Skeletal muscle tissue (tissue), 4 donors: ENCODE results near the gene RELCH. TPM values are rescaled to one million over a fixed set of nuclear protein-coding genes. Genes with fewer than 3 reads are reported as not detected.

Experiments used
- H3K27ac ChIP-seq: one replicate; pipeline ENCODE4 v1.7.0; 2013; ENCODE audit warnings: mild to moderate bottlenecking, low read depth, low read length, inconsistent platforms
- H3K27me3 ChIP-seq, 3 donors: one replicate each; pipeline ENCODE4 v1.7.0; 2013; ENCODE audit warnings: low read length in 3 of 3; ENCODE audit not compliant: control insufficient read depth in 3 of 3, insufficient read depth in 3 of 3
- H3K36me3 ChIP-seq, 3 donors: one replicate each; pipeline ENCODE4 v1.7.0; 2013; ENCODE audit warnings: low read length in 3 of 3; ENCODE audit not compliant: control insufficient read depth in 3 of 3, insufficient read depth in 3 of 3
- H3K4me1 ChIP-seq, 3 donors: one replicate each; pipeline ENCODE4 v1.7.0; 2013; ENCODE audit warnings: low read length in 3 of 3, mild to moderate bottlenecking in 3 of 3; ENCODE audit not compliant: control insufficient read depth in 3 of 3, insufficient read depth in 3 of 3
- H3K4me3 ChIP-seq, 3 donors: one replicate each; pipeline ENCODE4 v1.7.0; 2013; ENCODE audit warnings: low read length in 3 of 3
- H3K9ac ChIP-seq, 3 donors: one replicate each; pipeline ENCODE4 v1.7.0; 2013; ENCODE audit warnings: low read length in 3 of 3, mild to moderate bottlenecking in 3 of 3, moderate library complexity in 2 of 3, low read depth in 1 of 3
- H3K9me3 ChIP-seq, 3 donors: one replicate each; pipeline ENCODE4 v1.7.0; 2013; ENCODE audit warnings: low read length in 3 of 3; ENCODE audit not compliant: control insufficient read depth in 3 of 3
- total RNA-seq: library from RNA; depleted of rRNA; stranded (reverse); fragments of >200 nt; gene quantifications from one replicate; pipeline ENCODE4 v1.2.3, GENCODE V29; 2014
- donor health status: Osteomylitis.

RELCH gene
- total RNA-seq, 1 donor from 2014 or later = 30.3 TPM

GRCh38 chr18:62206593-62206992, 19.5 kb downstream of the RELCH start:
- Histone ChIP-seq H3K27ac (no peak overlapping the region), H3K4me3 (no peak overlapping the region), H3K4me1 (no peaks in the 10 kb centered on the region), H3K9ac (no peak overlapping the region), H3K36me3 (no peaks in the 10 kb centered on the region), H3K27me3 (no peaks in the 10 kb centered on the region), H3K9me3 (no peaks in the 10 kb centered on the region)

- no peaks in the 10 kb centered on the region for H3K9me3 ChIP-seq
- no peaks in the 10 kb centered on the region for H3K27me3 ChIP-seq
- H3K9ac ChIP-seq = no peak overlapping the region
- H3K36me3 ChIP-seq = peaks cover 3 to 6% (median 4%) of the 10 kb centered on the region in 3 donors
- H3K4me3 ChIP-seq = no peak overlapping the region
- no peak overlapping the region for H3K27ac ChIP-seq
- H3K4me1 ChIP-seq = no peaks in the 10 kb centered on the region
These were observed 22.0 kb downstream of the RELCH start for GRCh38 chr18:62209046-62209445.

DNA sequence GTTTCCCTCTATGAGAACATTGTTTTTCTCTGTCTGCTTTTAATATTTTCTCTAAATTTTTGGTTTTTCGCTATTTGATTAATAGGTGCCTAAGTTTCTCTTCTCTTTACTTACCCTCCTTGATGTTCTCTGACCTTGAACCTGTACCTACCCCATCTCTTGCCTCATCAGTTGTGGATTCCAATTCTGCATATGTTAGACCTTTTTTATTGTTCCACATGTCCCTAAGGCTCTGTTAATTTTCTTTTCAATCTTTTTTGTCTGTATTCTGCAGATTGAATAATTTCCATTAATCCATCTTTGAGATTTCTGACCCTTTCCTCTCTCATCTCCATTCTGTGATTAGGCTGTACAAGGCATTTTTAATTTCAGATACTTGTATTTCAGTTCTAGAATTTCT, 23.1 kb downstream of the RELCH start:
- Histone ChIP-seq H3K4me3 (no peak overlapping the region), H3K36me3 (peaks cover 3 to 9% (median 6%) of the 10 kb centered on the region in 3 donors), H3K4me1 (no peaks in the 10 kb centered on the region), H3K9ac (no peak overlapping the region), H3K27me3 (no peaks in the 10 kb centered on the region), H3K9me3 (no peaks in the 10 kb centered on the region), H3K27ac (no peak overlapping the region)

- H3K9me3 ChIP-seq = no peaks in the 10 kb centered on the region
These were observed 24.3 kb downstream of the RELCH start for GRCh38 chr18:62211325-62211828.

DNA sequence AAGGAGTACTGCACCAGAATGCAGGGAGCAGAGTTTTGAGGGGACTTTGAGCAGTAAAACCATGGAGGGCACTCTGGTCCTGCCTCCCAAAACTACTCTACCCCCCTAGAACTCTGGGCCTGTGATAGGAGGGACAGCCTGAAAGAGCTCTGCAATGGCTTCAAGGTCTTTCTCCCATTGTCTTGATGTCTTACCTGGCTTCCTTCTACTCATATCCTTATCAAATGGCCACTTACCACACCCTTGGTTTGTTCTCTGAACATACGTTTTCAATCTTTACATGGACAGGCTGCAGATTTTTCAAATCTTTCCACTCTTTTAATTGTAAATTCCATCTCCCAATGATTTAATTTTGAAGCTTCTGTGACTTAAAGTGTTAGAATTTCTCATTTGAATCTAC, 27.7 kb downstream of the RELCH start:
- no peak overlapping the region for H3K9ac ChIP-seq
- H3K27ac ChIP-seq = no peak overlapping the region
- no peaks in the 10 kb centered on the region for H3K4me1 ChIP-seq
- no peaks in the 10 kb centered on the region for H3K27me3 ChIP-seq
- H3K9me3 ChIP-seq = no peaks in the 10 kb centered on the region
- H3K4me3 ChIP-seq = no peak overlapping the region
- peaks cover 3 to 9% (median 6%) of the 10 kb centered on the region in 3 donors for H3K36me3 ChIP-seq

More at GRCh38 chr18:62211325-62211828, 24.3 kb downstream of the RELCH start:
- Histone ChIP-seq H3K27me3 (no peaks in the 10 kb centered on the region), H3K4me1 (no peaks in the 10 kb centered on the region), H3K9ac (no peak overlapping the region), H3K27ac (no peak overlapping the region), H3K4me3 (no peak overlapping the region), H3K36me3 (peaks cover 3 to 9% (median 6%) of the 10 kb centered on the region in 3 donors)

DNA sequence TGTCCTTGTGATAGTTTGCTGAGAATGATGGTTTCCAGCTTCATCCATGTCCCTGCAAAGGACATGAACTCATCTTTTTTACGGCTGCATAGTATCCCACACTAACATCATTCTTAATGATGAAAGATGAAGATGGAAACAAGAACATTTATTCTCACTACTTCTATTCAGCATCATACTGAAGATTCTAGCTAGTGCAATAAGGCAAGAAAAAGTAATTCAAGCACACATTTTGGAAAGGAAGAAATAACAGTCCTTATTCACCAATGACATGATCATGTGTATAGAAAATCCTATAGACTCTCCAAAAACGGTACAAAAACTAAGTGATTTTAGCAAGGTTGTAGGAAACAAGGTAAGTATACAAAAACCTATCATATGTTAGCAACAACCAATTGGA, 37.2 kb downstream of the RELCH start:
- no peak overlapping the region for H3K27ac ChIP-seq
- no peaks in the 10 kb centered on the region for H3K4me1 ChIP-seq

DNA sequence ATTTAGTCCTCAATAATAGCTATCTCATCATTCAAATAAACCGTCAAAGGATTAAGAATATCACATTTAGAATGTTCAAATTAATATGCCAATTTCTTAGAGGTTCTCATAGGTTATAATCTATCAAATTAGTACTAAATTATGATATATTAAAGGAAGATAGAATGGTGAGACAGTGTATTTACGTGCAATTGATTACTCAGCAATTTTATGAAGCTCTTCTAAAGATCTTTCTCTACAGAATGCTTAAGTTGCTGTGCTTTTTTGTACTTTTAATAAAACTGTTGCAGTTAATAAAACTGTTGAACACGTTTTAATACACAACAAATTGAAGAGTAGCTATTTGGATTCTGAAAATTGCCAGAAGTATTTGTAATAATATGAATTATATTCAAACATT, 39.0 kb downstream of the RELCH start:
- H3K9me3 ChIP-seq = no peaks in the 10 kb centered on the region
- no peaks in the 10 kb centered on the region for H3K27me3 ChIP-seq
- no peak overlapping the region for H3K9ac ChIP-seq
- H3K27ac ChIP-seq = no peak overlapping the region
- peaks cover 9 to 33% (median 25%) of the 10 kb centered on the region in 3 donors for H3K36me3 ChIP-seq
- no peaks in the 10 kb centered on the region for H3K4me1 ChIP-seq
- H3K4me3 ChIP-seq = no peak overlapping the region

More for the DNA sequence above, 37.2 kb downstream of the RELCH start:
- Histone ChIP-seq H3K36me3 (peaks cover 9 to 22% (median 14%) of the 10 kb centered on the region in 3 donors), H3K9me3 (no peaks in the 10 kb centered on the region), H3K27me3 (no peaks in the 10 kb centered on the region), H3K9ac (no peak overlapping the region), H3K4me3 (no peak overlapping the region)

DNA sequence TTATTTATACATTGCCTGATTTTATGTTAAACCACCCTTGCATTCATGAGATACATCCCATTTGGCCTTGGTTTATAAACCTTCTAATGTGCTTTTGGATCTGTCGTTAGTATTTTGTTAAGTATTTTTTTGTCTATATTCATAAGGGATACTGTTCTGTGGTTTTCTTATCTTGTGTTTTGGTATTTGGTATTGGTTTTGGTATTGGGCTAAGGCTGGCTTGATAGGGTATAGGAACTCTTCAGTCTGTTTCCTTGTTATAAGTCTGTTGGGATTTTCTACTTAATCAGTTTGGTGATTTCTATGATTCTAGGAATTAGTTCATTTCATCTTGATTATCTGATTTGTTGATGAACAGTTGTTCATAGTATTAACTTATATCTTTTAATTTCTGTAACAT, 49.2 kb downstream of the RELCH start:
- Histone ChIP-seq H3K9ac (no peak overlapping the region), H3K36me3 (peaks cover 0 to 22% (median 14%) of the 10 kb centered on the region in 3 donors)

DNA sequence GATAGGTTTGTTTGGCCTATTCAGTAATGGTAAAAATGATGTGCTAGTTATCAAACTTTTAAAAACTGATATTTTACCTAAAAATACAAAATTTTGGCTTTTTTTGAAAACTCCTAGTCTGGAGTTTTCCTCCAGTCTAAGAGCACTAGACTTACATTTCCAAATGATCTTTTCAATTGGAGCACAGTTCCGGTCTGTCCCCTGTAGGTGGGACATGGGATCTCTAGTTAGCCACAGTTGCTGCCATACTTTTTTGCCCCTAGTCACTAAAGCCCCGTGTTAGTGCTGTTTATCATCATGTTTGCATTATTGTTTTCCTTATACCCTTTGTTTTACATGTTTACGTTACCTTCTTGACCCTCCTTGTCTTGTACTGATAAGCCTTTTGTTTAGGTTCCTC, 52.4 kb downstream of the RELCH start:
- Histone ChIP-seq H3K27ac (no peak overlapping the region), H3K4me3 (no peak overlapping the region), H3K27me3 (no peaks in the 10 kb centered on the region), H3K9me3 (no peaks in the 10 kb centered on the region), H3K36me3 (peaks cover 0 to 13% (median 4%) of the 10 kb centered on the region in 3 donors), H3K4me1 (no peaks in the 10 kb centered on the region), H3K9ac (no peak overlapping the region)

More for the DNA sequence above, 49.2 kb downstream of the RELCH start:
- Histone ChIP-seq H3K9me3 (no peaks in the 10 kb centered on the region), H3K4me1 (no peaks in the 10 kb centered on the region), H3K4me3 (no peak overlapping the region), H3K27ac (no peak overlapping the region), H3K27me3 (no peaks in the 10 kb centered on the region)

DNA sequence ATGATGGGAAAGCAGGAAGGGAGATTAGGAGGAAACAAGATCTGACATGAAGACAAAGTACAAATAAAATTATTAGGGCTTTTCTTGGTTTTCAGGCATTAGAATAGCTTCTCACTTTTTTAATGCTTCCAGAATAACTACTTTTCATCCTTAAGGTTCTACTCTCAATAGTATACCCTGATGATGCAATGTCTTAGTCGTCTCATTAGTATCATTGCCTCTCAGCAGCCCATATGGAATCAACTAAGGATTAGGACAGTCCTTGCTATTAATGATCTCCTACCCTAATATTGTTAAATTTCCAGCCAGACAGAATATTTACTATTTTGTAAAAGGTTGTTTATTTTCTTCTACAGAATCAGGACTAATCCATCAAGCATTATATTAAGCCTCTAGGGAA, 55.9 kb downstream of the RELCH start:
- Histone ChIP-seq H3K9me3 (no peaks in the 10 kb centered on the region), H3K4me1 (no peaks in the 10 kb centered on the region), H3K27me3 (no peaks in the 10 kb centered on the region), H3K27ac (no peak overlapping the region), H3K36me3 (peaks cover 0 to 8% (median 2%) of the 10 kb centered on the region in 3 donors), H3K4me3 (no peak overlapping the region), H3K9ac (no peak overlapping the region)
